Measurements from ENCODE around the gene ERC2. TPM values are rescaled to one million over a fixed set of nuclear protein-coding genes. Genes with fewer than 3 reads are reported as not detected.
A peak's percentile ranks its signal among the peaks of the same experiment; 100 is the strongest.
"Not testable (repeated sequence)": the region's sequence is repeated elsewhere in the genome, so short reads cannot be mapped to it uniquely, and the experiment has no call there.

Gene ERC2
- total RNA-seq, result not detected
- not detected for polyA plus RNA-seq
- total RNA-seq, result not detected

DNA sequence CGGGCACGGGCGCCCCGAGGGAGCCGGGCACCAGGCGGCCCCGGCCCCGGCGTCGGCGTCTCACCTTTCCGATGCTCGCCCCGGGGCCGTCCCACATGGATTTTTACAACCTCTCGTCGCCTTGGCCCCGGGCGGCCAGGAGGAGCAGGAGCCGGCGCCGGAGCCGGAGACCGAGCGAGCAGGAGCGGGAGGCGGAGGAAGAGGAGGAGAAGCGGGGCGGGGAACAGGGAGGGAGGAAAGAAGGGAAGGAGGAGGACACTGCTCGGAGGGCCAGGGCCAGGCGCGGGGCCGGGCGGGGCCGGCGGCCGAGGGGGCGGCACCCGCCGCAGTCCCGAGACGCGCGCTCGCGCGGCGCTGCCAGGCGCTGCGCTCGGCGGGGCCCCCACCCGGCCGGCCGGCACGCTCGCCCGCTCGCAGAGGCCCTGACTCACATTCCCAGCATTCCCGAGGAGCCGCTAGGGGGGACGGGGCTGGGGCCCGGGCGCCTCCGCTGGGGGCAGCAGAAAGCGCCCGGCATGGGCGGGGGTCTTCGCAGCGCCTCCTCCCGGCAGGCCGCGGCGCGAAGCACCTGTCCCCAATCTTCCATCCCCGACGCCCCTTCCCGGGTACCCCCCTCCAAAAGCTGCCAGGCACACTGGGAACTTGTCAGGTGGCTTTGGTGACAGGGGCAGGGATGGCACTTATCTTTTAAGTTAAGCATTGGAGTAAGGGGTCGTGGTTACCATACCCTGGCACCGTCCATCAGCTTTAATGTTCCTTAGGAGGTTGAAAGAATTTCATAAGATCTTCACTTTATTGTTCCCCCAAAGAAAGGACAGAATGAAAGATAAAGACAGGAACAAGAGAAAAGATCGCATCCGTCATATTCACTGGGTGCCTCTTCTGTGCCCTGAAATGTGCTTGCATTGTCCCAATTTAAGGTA is at the start of gene ERC2:
Gene ERC2 (minus strand): TSS at position 284 of the 923 bp plus-strand sequence.
- no peaks in the 10 kb centered on the region for H3K9me3 ChIP-seq (ENCODE audit: control insufficient read depth in 2 of 3, low read length in 3 of 3)
- peaks cover 64 to 81% (median 79%) of the 10 kb centered on the region in 5 donors for H3K27me3 Mint-ChIP-seq
- ATAC-seq, result no peak
- peak within 1 kb of the TSS; percentile 58 to 77 (median 66) for H3K4me3 Mint-ChIP-seq
- H3K36me3 Mint-ChIP-seq, result peaks cover 0 to 9% (median 0%) of the 10 kb centered on the region in 5 donors
- H3K9me3 Mint-ChIP-seq, result peaks cover 0 to 24% (median 1%) of the 10 kb centered on the region in 11 donors
- no peaks in the 10 kb centered on the region for H3K36me3 ChIP-seq (ENCODE audit: control insufficient read depth in 2 of 3, insufficient read depth in 3 of 3, low read length in 3 of 3)
- ChIA-PET POLR2A (no interaction called here), CTCF (no interaction called here)
- H3K27ac Mint-ChIP-seq, result no peak within 1 kb of the TSS
- intact Hi-C loops (cut with micrococcal nuclease), result no loop called here
- no peak within 1 kb of the TSS for H3K27ac ChIP-seq (ENCODE audit: low read depth, low read length)
- no peaks in the 10 kb centered on the region for H3K4me1 ChIP-seq (ENCODE audit: control insufficient read depth in 2 of 2, insufficient read depth in 2 of 2, low read length in 2 of 2)
- peaks cover 0 to 19% (median 12%) of the 10 kb centered on the region in 7 donors for H3K4me1 Mint-ChIP-seq
- DNase-seq, result no peak
- peaks cover 0 to 14% of the 10 kb centered on the region in 2 donors for H3K27me3 ChIP-seq (ENCODE audit: control insufficient read depth in 2 of 2, insufficient read depth in 2 of 2, low read length in 2 of 2)
- H3K4me3 ChIP-seq (ENCODE audit: low read length), result no peak within 1 kb of the TSS

DNA sequence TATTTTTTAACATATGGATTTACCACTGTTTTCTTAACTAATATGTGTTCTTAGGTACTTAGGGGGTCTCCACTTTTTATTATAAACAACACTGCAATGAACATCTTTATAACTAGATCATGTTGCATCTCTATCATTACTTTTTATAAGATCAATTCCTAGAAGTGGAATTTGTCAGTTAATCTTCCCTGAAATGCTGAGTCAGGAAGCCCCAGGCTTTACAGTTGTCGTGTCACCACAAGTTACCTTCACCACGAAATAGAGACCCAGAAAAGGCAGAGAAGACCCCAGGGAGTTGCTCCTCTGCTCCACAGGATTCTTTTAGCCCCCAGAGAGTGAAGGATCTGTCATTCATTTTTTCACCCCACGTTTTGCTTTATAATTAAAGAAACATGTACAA is 34.5 kb upstream of the ERC2 start:
- no peaks in the 10 kb centered on the region for H3K36me3 ChIP-seq (ENCODE audit: control insufficient read depth in 2 of 3, insufficient read depth in 3 of 3, low read length in 3 of 3)
- no peak overlapping the region for H3K27ac ChIP-seq (ENCODE audit: low read depth, low read length)
- Mint-ChIP-seq H3K9me3 (peaks cover 0 to 7% (median 0%) of the 10 kb centered on the region in 11 donors), H3K4me3 (no peak overlapping the region), H3K36me3 (peaks cover 0 to 4% (median 0%) of the 10 kb centered on the region in 5 donors), H3K27ac (no peak overlapping the region), H3K27me3 (peaks cover 15 to 28% (median 25%) of the 10 kb centered on the region in 5 donors), H3K4me1 (no peaks in the 10 kb centered on the region)
- ATAC-seq, result no peak
- ChIA-PET POLR2A (no interaction called here), CTCF (no interaction called here)
- H3K9me3 ChIP-seq (ENCODE audit: control insufficient read depth in 2 of 3, low read length in 3 of 3), result no peaks in the 10 kb centered on the region
- H3K4me3 ChIP-seq (ENCODE audit: low read length), result no peak overlapping the region
- H3K4me1 ChIP-seq (ENCODE audit: control insufficient read depth in 2 of 2, insufficient read depth in 2 of 2, low read length in 2 of 2), result no peaks in the 10 kb centered on the region
- H3K27me3 ChIP-seq (ENCODE audit: control insufficient read depth in 2 of 2, insufficient read depth in 2 of 2, low read length in 2 of 2), result no peaks in the 10 kb centered on the region
- intact Hi-C loops (cut with micrococcal nuclease), result no loop called here
- DNase-seq, result no peak

- H3K4me3 Mint-ChIP-seq; H3K4me3 ChIP-seq (ENCODE audit: low read length); H3K9me3 ChIP-seq (ENCODE audit: control insufficient read depth in 2 of 3, low read length in 3 of 3); H3K4me1 Mint-ChIP-seq; H3K27ac ChIP-seq (ENCODE audit: low read depth, low read length); H3K27me3 ChIP-seq (ENCODE audit: control insufficient read depth in 2 of 2, insufficient read depth in 2 of 2, low read length in 2 of 2); H3K4me1 ChIP-seq (ENCODE audit: control insufficient read depth in 2 of 2, insufficient read depth in 2 of 2, low read length in 2 of 2); CTCF ChIA-PET; ATAC-seq; POLR2A ChIA-PET; intact Hi-C loops (cut with micrococcal nuclease); H3K36me3 ChIP-seq (ENCODE audit: control insufficient read depth in 2 of 3, insufficient read depth in 3 of 3, low read length in 3 of 3); H3K27ac Mint-ChIP-seq; H3K36me3 Mint-ChIP-seq; DNase-seq: not testable (repeated sequence)
- Mint-ChIP-seq H3K9me3 (peaks cover 0 to 18% (median 3%) of the 10 kb centered on the region in 11 donors), H3K27me3 (peaks cover 4 to 34% (median 26%) of the 10 kb centered on the region in 5 donors)
Measured at GRCh38 chr3:56496376-56496775, 28.1 kb upstream of the ERC2 start.

DNA sequence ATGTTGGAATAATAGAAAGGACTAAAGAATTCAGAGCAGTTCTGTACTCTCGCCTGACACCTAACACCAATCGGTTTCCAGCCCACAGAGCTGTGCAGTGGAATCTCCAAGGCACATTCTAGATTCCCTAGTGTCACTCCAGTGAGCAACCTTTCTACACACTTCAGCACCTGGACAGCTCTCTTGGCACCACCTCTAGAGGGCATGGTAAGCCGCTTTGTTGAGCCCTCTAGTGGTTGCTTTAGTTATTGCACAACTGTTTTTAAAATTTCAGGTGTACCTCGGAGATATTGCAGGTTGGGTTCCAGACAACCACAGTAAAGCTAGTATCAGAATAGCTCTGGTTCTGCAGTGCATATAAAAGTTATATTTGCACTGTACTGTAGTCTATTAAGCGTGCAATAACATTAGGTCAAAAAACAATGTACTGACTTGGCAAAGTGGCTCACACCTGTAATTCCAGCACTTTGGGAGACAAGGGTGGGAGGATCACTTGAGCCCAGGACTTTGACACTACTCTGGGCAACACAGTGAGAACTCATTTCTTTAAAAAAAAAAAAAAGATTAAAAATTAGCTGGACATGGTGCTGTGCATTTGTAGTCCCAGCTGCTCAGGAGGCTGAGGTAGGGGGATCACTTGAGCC is 26.5 kb upstream of the ERC2 start:
- Histone ChIP-seq H3K4me1 (ENCODE audit: control insufficient read depth in 2 of 2, insufficient read depth in 2 of 2, low read length in 2 of 2) (no peaks in the 10 kb centered on the region), H3K27ac (ENCODE audit: low read depth, low read length) (no peak overlapping the region), H3K27me3 (ENCODE audit: control insufficient read depth in 2 of 2, insufficient read depth in 2 of 2, low read length in 2 of 2) (no peaks in the 10 kb centered on the region), H3K4me3 (ENCODE audit: low read length) (no peak overlapping the region), H3K36me3 (ENCODE audit: control insufficient read depth in 2 of 3, insufficient read depth in 3 of 3, low read length in 3 of 3) (no peaks in the 10 kb centered on the region), H3K9me3 (ENCODE audit: control insufficient read depth in 2 of 3, low read length in 3 of 3) (no peaks in the 10 kb centered on the region)
- peaks cover 1 to 44% (median 38%) of the 10 kb centered on the region in 5 donors for H3K27me3 Mint-ChIP-seq
- peaks cover 0 to 4% (median 0%) of the 10 kb centered on the region in 5 donors for H3K36me3 Mint-ChIP-seq
- ChIA-PET CTCF (interaction anchor here (0.6 to 0.7 kb wide), 3 partner anchors 220 to 1921 kb away, joined by 3 to 6 read pairs (median 4); no protein-coding TSS in a partner anchor), POLR2A (interaction anchor here (0.8 kb wide), 1 partner anchor 62 kb away, joined by 4 read pairs; the partner anchor contains the start of gene CCDC66)
- no peak overlapping the region for H3K4me3 Mint-ChIP-seq
- intact Hi-C loops (cut with micrococcal nuclease), result loop anchor here in 1 of 2 donors (2.0 kb wide), 1 partner anchor 62 kb away; the partner anchor contains the start of gene CCDC66
- H3K9me3 Mint-ChIP-seq, result peaks cover 0 to 13% (median 2%) of the 10 kb centered on the region in 11 donors
- peak overlapping the region in 1 of 9 donors; percentile 3 for H3K27ac Mint-ChIP-seq
- DNase-seq (peak; percentile 29 to 84 (median 74)), ATAC-seq (peak; percentile 99)
- peaks cover 0 to 3% (median 0%) of the 10 kb centered on the region in 7 donors for H3K4me1 Mint-ChIP-seq

DNA sequence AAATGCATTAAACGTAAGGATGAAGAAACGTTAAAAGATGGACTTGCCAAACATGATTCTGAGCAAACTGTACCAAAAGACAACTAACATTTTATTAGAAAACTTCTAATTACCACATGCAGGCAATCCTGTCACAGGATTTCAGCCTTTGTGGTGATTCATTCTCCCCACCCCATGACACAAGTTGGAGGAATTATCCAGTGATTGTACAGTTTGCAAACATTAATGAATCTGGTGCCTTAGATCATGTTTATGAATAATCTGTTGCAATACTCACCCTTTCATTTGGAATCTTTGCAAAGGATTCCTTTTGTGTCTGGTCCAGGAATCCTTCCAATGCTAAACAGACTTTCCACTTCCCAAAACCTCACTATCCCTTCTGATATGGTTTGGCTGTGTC is 23.3 kb upstream of the ERC2 start:
- ATAC-seq (no peak), DNase-seq (no peak)
- no peak overlapping the region for H3K27ac Mint-ChIP-seq
- Histone ChIP-seq H3K27ac (ENCODE audit: low read depth, low read length) (no peak overlapping the region), H3K27me3 (ENCODE audit: control insufficient read depth in 2 of 2, insufficient read depth in 2 of 2, low read length in 2 of 2) (no peaks in the 10 kb centered on the region), H3K9me3 (ENCODE audit: control insufficient read depth in 2 of 3, low read length in 3 of 3) (no peaks in the 10 kb centered on the region), H3K4me1 (ENCODE audit: control insufficient read depth in 2 of 2, insufficient read depth in 2 of 2, low read length in 2 of 2) (no peaks in the 10 kb centered on the region), H3K36me3 (ENCODE audit: control insufficient read depth in 2 of 3, insufficient read depth in 3 of 3, low read length in 3 of 3) (no peaks in the 10 kb centered on the region), H3K4me3 (ENCODE audit: low read length) (no peak overlapping the region)
- ChIA-PET POLR2A (no interaction called here), CTCF (no interaction called here)
- peaks cover 3 to 46% (median 42%) of the 10 kb centered on the region in 5 donors for H3K27me3 Mint-ChIP-seq
- intact Hi-C loops (cut with micrococcal nuclease), result no loop called here
- no peak overlapping the region for H3K4me3 Mint-ChIP-seq
- peaks cover 0 to 13% (median 2%) of the 10 kb centered on the region in 11 donors for H3K9me3 Mint-ChIP-seq
- H3K4me1 Mint-ChIP-seq, result peaks cover 0 to 3% (median 0%) of the 10 kb centered on the region in 7 donors
- peaks cover 0 to 4% (median 0%) of the 10 kb centered on the region in 5 donors for H3K36me3 Mint-ChIP-seq

DNA sequence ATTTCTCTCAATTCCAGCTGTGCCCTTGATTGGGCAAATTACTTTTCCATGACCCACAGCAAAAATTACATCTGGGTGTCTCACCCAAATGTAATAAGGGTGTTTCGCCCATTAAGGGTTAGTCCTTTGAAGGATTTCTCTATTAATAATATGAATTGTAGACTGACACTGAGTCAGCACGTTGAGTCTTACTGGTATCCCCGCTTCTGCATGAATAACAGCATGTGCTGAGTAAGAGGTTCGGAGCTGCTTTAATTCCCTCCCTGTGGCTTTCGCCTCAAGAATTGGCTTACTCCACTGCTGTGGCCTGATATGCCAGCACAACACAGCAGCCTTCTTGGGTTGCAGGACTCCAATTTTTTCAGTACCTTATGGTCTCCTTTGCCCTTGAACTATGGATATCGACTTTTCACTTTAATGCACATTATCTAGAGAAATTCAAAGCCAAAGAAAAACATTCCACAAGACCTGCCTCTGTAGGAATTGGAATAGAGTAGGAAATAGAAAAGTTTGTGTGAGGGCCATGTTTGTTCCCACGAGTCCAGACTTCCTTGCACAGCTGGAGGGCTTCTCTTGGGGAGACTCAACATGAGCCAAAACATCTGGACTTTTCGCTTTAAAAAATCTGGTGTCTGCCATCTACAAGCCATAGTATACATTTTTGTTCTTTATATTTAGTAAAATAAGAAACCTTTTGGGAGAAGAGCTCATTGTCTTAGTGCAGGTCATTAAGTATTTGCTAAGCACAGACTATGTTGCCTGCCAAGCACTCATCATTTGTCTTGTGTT is 20.7 kb upstream of the ERC2 start:
- ChIA-PET POLR2A (no interaction called here), CTCF (no interaction called here)
- intact Hi-C loops (cut with micrococcal nuclease), result no loop called here
- no peak overlapping the region for H3K27ac Mint-ChIP-seq
- H3K4me3 ChIP-seq (ENCODE audit: low read length), result no peak overlapping the region
- H3K4me1 Mint-ChIP-seq, result no peaks in the 10 kb centered on the region
- peaks cover 0 to 9% (median 0%) of the 10 kb centered on the region in 11 donors for H3K9me3 Mint-ChIP-seq
- H3K27ac ChIP-seq (ENCODE audit: low read depth, low read length), result no peak overlapping the region
- no peak for ATAC-seq
- H3K36me3 Mint-ChIP-seq, result peaks cover 0 to 3% (median 0%) of the 10 kb centered on the region in 5 donors
- H3K9me3 ChIP-seq (ENCODE audit: control insufficient read depth in 2 of 3, low read length in 3 of 3), result no peaks in the 10 kb centered on the region
- no peaks in the 10 kb centered on the region for H3K27me3 ChIP-seq (ENCODE audit: control insufficient read depth in 2 of 2, insufficient read depth in 2 of 2, low read length in 2 of 2)
- no peak overlapping the region for H3K4me3 Mint-ChIP-seq
- H3K27me3 Mint-ChIP-seq, result peaks cover 4 to 45% (median 35%) of the 10 kb centered on the region in 5 donors
- DNase-seq, result no peak
- H3K36me3 ChIP-seq (ENCODE audit: control insufficient read depth in 2 of 3, insufficient read depth in 3 of 3, low read length in 3 of 3), result no peaks in the 10 kb centered on the region
- no peaks in the 10 kb centered on the region for H3K4me1 ChIP-seq (ENCODE audit: control insufficient read depth in 2 of 2, insufficient read depth in 2 of 2, low read length in 2 of 2)
